Endothelial cell of umbilical vein (primary cell): ENCODE data around the gene LDLRAD3. TPM values are rescaled to one million over a fixed set of nuclear protein-coding genes. Genes with fewer than 3 reads are reported as not detected.

ENCODE experiments used
- BruUV-seq: library from RNA; stranded (reverse); fragments of 400-500 nt; replicated peaks from 2 replicates; lab custom pipeline; 2021; lab: Mats Ljungman, UMichigan
- CTCF ChIA-PET: fragments of 300-600, 350-600 bp; sonication (Branson Sonifier 250); formaldehyde crosslinking; loops from one replicate; lab custom pipeline; 2021; ENCODE audit warnings: antibody characterized with exemption, inconsistent platforms; lab: Charles Lee
- POLR2A ChIA-PET: fragments of 300-600, 350-600 bp; sonication (Branson Sonifier 250); formaldehyde crosslinking; loops from one replicate; lab custom pipeline; 2021; ENCODE audit warnings: antibody characterized with exemption, inconsistent platforms; lab: Charles Lee
- DNase-seq: peaks from one replicate; pipeline ENCODE4 v3.0.0-alpha.2; 2011; ENCODE audit warnings: low read depth, low spot score
- FAIRE-seq: peaks from 2 replicates; lab custom pipeline; 2011; peaks lifted over from hg19 to GRCh38; lab: Jason Lieb, UNC
- H2AFZ ChIP-seq: 2 replicates; pipeline ENCODE4 v1.6.0; 2012; ENCODE audit warnings: low read depth, low read length, control low read depth, inconsistent platforms
- H3K27ac ChIP-seq: 2 replicates; pipeline ENCODE4 v1.5.1; 2011; ENCODE audit warnings: low read depth, mild to moderate bottlenecking, control low read depth, low read length, moderate library complexity; ENCODE audit not compliant: insufficient read depth
- H3K27me3 ChIP-seq, 2 experiments: 2 replicates each; pipeline versions ENCODE4 v1.6.0 to v1.6.1; 2011; ENCODE audit warnings: low read length in 2 of 2, mixed read lengths in 1 of 2; ENCODE audit not compliant: control insufficient read depth in 2 of 2, insufficient read depth in 2 of 2
- H3K36me3 ChIP-seq, 2 experiments: 2 replicates in 1 of 2; 3 replicates in 1 of 2; pipeline ENCODE4 v1.5.1; 2011; ENCODE audit warnings: low read length in 2 of 2, mild to moderate bottlenecking in 1 of 2, moderate library complexity in 1 of 2; ENCODE audit not compliant: control insufficient read depth in 2 of 2, insufficient read depth in 2 of 2; ENCODE audit errors: extremely low read depth in 1 of 2
- H3K4me1 ChIP-seq: 3 replicates; pipeline ENCODE4 v1.5.1; 2011; ENCODE audit warnings: mild to moderate bottlenecking, low read length; ENCODE audit not compliant: control insufficient read depth, insufficient read depth; ENCODE audit errors: extremely low read depth
- H3K4me2 ChIP-seq: 2 replicates; pipeline ENCODE4 v1.6.1; 2011; ENCODE audit warnings: low read length, control low read depth, mixed read lengths; ENCODE audit not compliant: insufficient read depth
- H3K4me3 ChIP-seq, 3 experiments: fragments of 200-600 bp in 1 of 3; sonication (generic), shearing (Covaris generic) in 1 of 3; replicated peaks in 1 of 3; 2 replicates each; pipeline ENCODE4 v1.5.1; 2011 to 2016; ENCODE audit warnings: control low read depth in 3 of 3, low read length in 3 of 3, mild to moderate bottlenecking in 2 of 3, inconsistent platforms in 1 of 3, low read depth in 1 of 3, moderate library complexity in 1 of 3; ENCODE audit not compliant: insufficient read depth in 1 of 3
- H3K79me2 ChIP-seq: 2 replicates; pipeline ENCODE4 v1.6.0; 2012; ENCODE audit warnings: low read length, inconsistent platforms; ENCODE audit not compliant: control insufficient read depth, insufficient read depth
- H3K9ac ChIP-seq: replicated peaks from 2 replicates; pipeline ENCODE3; 2011; ENCODE audit warnings: low read length, control low read depth; ENCODE audit not compliant: insufficient read depth; ENCODE audit errors: extremely low read depth
- H3K9me1 ChIP-seq: replicated peaks from 3 replicates; pipeline ENCODE4 v1.6.0; 2011; ENCODE audit warnings: mild to moderate bottlenecking, low read length; ENCODE audit not compliant: control insufficient read depth, insufficient read depth; ENCODE audit errors: extremely low read depth
- H3K9me3 ChIP-seq: replicated peaks from 2 replicates; pipeline ENCODE4 v1.5.1; 2012; ENCODE audit warnings: low read length, inconsistent platforms; ENCODE audit not compliant: control insufficient read depth, insufficient read depth
- H4K20me1 ChIP-seq: replicated peaks from 2 replicates; pipeline ENCODE3; 2011; ENCODE audit warnings: mild to moderate bottlenecking, low read length; ENCODE audit not compliant: control insufficient read depth, insufficient read depth; ENCODE audit errors: extremely low read depth
- CTCF ChIP-seq, 2 donors: IDR thresholded peaks; 1 replicate in 1 of 2; 2 replicates in 1 of 2; pipeline ENCODE4 v1.5.1; 2011; ENCODE audit warnings: low read length in 2 of 2, mild to moderate bottlenecking in 2 of 2, moderate library complexity in 2 of 2, control low read depth in 1 of 2, inconsistent platforms in 1 of 2, low read depth in 1 of 2; ENCODE audit not compliant: insufficient read depth in 1 of 2; ENCODE audit errors: extremely low read depth in 1 of 2
- EZH2 ChIP-seq: IDR thresholded peaks from 2 replicates; pipeline ENCODE4 v1.6.1; 2012; ENCODE audit warnings: borderline replicate concordance, low read depth, mild to moderate bottlenecking, moderate library complexity, low read length, inconsistent platforms; ENCODE audit not compliant: severe bottlenecking
- FOS ChIP-seq: IDR thresholded peaks from 2 replicates; pipeline ENCODE4 v1.6.1; 2011; ENCODE audit warnings: mild to moderate bottlenecking, low read length, moderate library complexity, borderline replicate concordance; ENCODE audit not compliant: insufficient read depth
- MAX ChIP-seq: IDR thresholded peaks from 2 replicates; pipeline ENCODE4 v1.6.1; 2011; ENCODE audit not compliant: insufficient read depth, insufficient read length
- MYC ChIP-seq: IDR thresholded peaks from one replicate; pipeline ENCODE4 v1.6.1; 2011; ENCODE audit warnings: mild to moderate bottlenecking, low read depth, low read length
- POLR2A ChIP-seq: IDR thresholded peaks from 2 replicates; pipeline ENCODE4 v1.6.1; 2012; ENCODE audit warnings: low read depth, mild to moderate bottlenecking, control low read depth, low read length
- POLR2AphosphoS5 ChIP-seq: IDR thresholded peaks from 2 replicates; pipeline ENCODE4 v1.6.1; 2012; ENCODE audit warnings: low read depth, mild to moderate bottlenecking, control low read depth, low read length, moderate library complexity; ENCODE audit not compliant: insufficient read depth
- dilution Hi-C: fragments of 300-500 bp; cut with MboI; formaldehyde crosslinking; loops from one replicate; pipeline ENCODE4 v1.15.0; 2019; ENCODE audit warnings: low sequenced_read_pairs; ENCODE audit not compliant: extremely low pct_ligation_motif_present
- intact Hi-C: fragments of 100-400 bp; cut with micrococcal nuclease; formaldehyde crosslinking; loops from one replicate; pipeline ENCODE4 v1.10.0; 2022
- polyA plus RNA-seq, 4 experiments: library from polyadenylated mRNA; depleted of rRNA in 3 of 4; stranded (reverse) in 3 of 4; unstranded in 1 of 4; fragments of >200 nt; gene quantifications; 2 replicates each; pipeline versions ENCODE4 v1.2.1 to v1.2.3, GENCODE V29; 2011 to 2012; ENCODE audit warnings: missing spikeins in 1 of 4
- total RNA-seq: library from RNA; stranded (reverse); gene quantifications from 2 replicates; pipeline ENCODE4 v1.2.3, GENCODE V29; 2021

LDLRAD3 gene
- total and polyA plus RNA-seq, 2 donors (not counting 3 experiments of a cell fraction or from before 2014, with no cell fraction given): 17.9 to 25.1 TPM

- H3K79me2 ChIP-seq: no peaks in the 10 kb centered on the region
- no peaks in the 10 kb centered on the region for H3K9me1 ChIP-seq
- no peak overlapping the region for H3K9ac ChIP-seq
- intact Hi-C loops: no loop called here
- H3K4me1 ChIP-seq: no peaks in the 10 kb centered on the region
- dilution Hi-C loops: no loop called here
- FAIRE-seq (no peak), DNase-seq (no peak)
- H3K4me2 ChIP-seq: no peak overlapping the region
- no peak overlapping the region for H3K27ac ChIP-seq
- no peaks in the 10 kb centered on the region for H4K20me1 ChIP-seq
- no peak overlapping the region for H3K4me3 ChIP-seq
- no peak for TF ChIP-seq POLR2A
- TF ChIP-seq EZH2: no peak
- no peak for TF ChIP-seq POLR2AphosphoS5
- TF ChIP-seq FOS: no peak
- TF ChIP-seq CTCF (IDR thresholded peaks at IDR 0.05; ENCODE audit: extremely low read depth in 1 of 2, insufficient read depth in 1 of 2, low read depth in 1 of 2, low read length in 2 of 2): no peak
- TF ChIP-seq MAX: no peak
- no peak for TF ChIP-seq MYC
- BruUV-seq: no TSS peak
- ChIA-PET POLR2A (no interaction called here), CTCF (interaction anchor here (0.6 to 0.7 kb wide), 2 partner anchors 18 to 248 kb away, joined by 3 read pairs; no protein-coding TSS in a partner anchor)
- H3K36me3 ChIP-seq: peaks cover 2 to 3% of the 10 kb centered on the region in 2 experiments
- no peaks in the 10 kb centered on the region for H3K27me3 ChIP-seq
- H2AFZ ChIP-seq: no peak overlapping the region
- H3K9me3 ChIP-seq: no peaks in the 10 kb centered on the region
Observed at GRCh38 chr11:36201411-36201810, 257.5 kb downstream of the LDLRAD3 start.
